IMR-90 (cell line): ENCODE measurements around the gene CACNA1I. TPM values are rescaled to one million over a fixed set of nuclear protein-coding genes. Genes with fewer than 3 reads are reported as not detected.

Source experiments
- ATAC-seq: fragments of 200-7000 bp; cut with Tn5 transposase; 2 replicates; pipeline ENCODE4 v1.9.1; 2020; ENCODE audit warnings: low read depth, mild to moderate bottlenecking, moderate library complexity
- BruUV-seq: library from RNA; stranded (reverse); fragments of 400-500 nt; replicated peaks from 2 replicates; lab custom pipeline; 2021; lab: Mats Ljungman, UMichigan
- CTCF ChIA-PET: fragments of 300-600 bp; formaldehyde crosslinking; extraction: SDS; loops from one replicate; lab custom pipeline; 2021; ENCODE audit warnings: antibody characterized with exemption; lab: Yijun Ruan, JAX
- POLR2A ChIA-PET: fragments of 300-600 bp; sonication (Branson Sonifier 250); formaldehyde crosslinking; loops from one replicate; lab custom pipeline; 2022; ENCODE audit warnings: antibody characterized with exemption; ENCODE audit not compliant: unreplicated experiment; lab: Charles Lee
- DNase-seq: peaks from one replicate; pipeline ENCODE4 v3.0.0; 2013
- H2AFZ ChIP-seq: replicated peaks from 2 replicates; pipeline ENCODE3; 2013; ENCODE audit warnings: low read length, mild to moderate bottlenecking; ENCODE audit not compliant: poor library complexity
- H2AK5ac ChIP-seq: 2 replicates; pipeline ENCODE4 v1.6.1; 2013; ENCODE audit warnings: low read depth, low read length, inconsistent platforms
- H2AK9ac ChIP-seq: replicated peaks from 2 replicates; pipeline ENCODE3; 2013; ENCODE audit warnings: mild to moderate bottlenecking, low read depth, low read length, moderate library complexity; ENCODE audit not compliant: poor library complexity
- H2BK120ac ChIP-seq: 2 replicates; pipeline ENCODE4 v1.6.1; 2013; ENCODE audit warnings: low read depth, low read length, inconsistent platforms
- H2BK15ac ChIP-seq: 3 replicates; pipeline ENCODE4 v1.6.1; 2013; ENCODE audit warnings: low read depth, low read length, inconsistent platforms
- H2BK20ac ChIP-seq: 2 replicates; pipeline ENCODE4 v1.6.1; 2013; ENCODE audit warnings: low read depth, mild to moderate bottlenecking, inconsistent platforms, low read length, moderate library complexity
- H2BK5ac ChIP-seq: 2 replicates; pipeline ENCODE4 v1.6.1; 2013; ENCODE audit warnings: mild to moderate bottlenecking, low read depth, low read length, inconsistent platforms; ENCODE audit not compliant: poor library complexity, severe bottlenecking
- H3K14ac ChIP-seq: replicated peaks from 2 replicates; pipeline ENCODE4 v1.6.1; 2013; ENCODE audit warnings: low read depth, low read length, inconsistent platforms
- H3K18ac ChIP-seq: 2 replicates; pipeline ENCODE4 v1.6.1; 2013; ENCODE audit warnings: low read depth, low read length, control low read depth
- H3K23ac ChIP-seq: 2 replicates; pipeline ENCODE4 v1.6.1; 2013; ENCODE audit warnings: low read depth, low read length, inconsistent platforms
- H3K27ac ChIP-seq: 2 replicates; pipeline ENCODE4 v1.5.1; 2013; ENCODE audit warnings: mild to moderate bottlenecking, control low read depth, low read length; ENCODE audit not compliant: insufficient read depth
- H3K27me3 ChIP-seq: 2 replicates; pipeline ENCODE4 v1.6.1; 2013; ENCODE audit warnings: low read length; ENCODE audit not compliant: control insufficient read depth, insufficient read depth
- H3K36me3 ChIP-seq: 2 replicates; pipeline ENCODE4 v1.6.1; 2013; ENCODE audit warnings: low read length, mixed read lengths; ENCODE audit not compliant: control insufficient read depth, insufficient read depth
- H3K4ac ChIP-seq: 2 replicates; pipeline ENCODE4 v1.6.1; 2013; ENCODE audit warnings: low read depth, low read length, inconsistent platforms
- H3K4me1 ChIP-seq: 2 replicates; pipeline ENCODE4 v1.6.1; 2013; ENCODE audit warnings: low read length, mixed read lengths; ENCODE audit not compliant: control insufficient read depth, insufficient read depth
- H3K4me2 ChIP-seq: 2 replicates; pipeline ENCODE4 v1.6.1; 2013; ENCODE audit warnings: low read depth, mild to moderate bottlenecking, control low read depth, low read length, moderate library complexity
- H3K4me3 ChIP-seq: 2 replicates; pipeline ENCODE4 v1.5.1; 2013; ENCODE audit warnings: low read depth, mild to moderate bottlenecking, control low read depth, low read length, moderate library complexity; ENCODE audit not compliant: insufficient read depth
- H3K56ac ChIP-seq: 2 replicates; pipeline ENCODE4 v1.6.1; 2013; ENCODE audit warnings: low read length, inconsistent platforms; ENCODE audit not compliant: insufficient read depth; ENCODE audit errors: extremely low read depth
- H3K79me1 ChIP-seq, 2 experiments: 2 replicates each; pipeline ENCODE4 v1.6.1; 2013; ENCODE audit warnings: low read length in 2 of 2, inconsistent platforms in 1 of 2, low read depth in 1 of 2
- H3K9ac ChIP-seq: 2 replicates; pipeline ENCODE4 v1.6.1; 2013; ENCODE audit warnings: low read depth, low read length, control low read depth
- H3K9me1 ChIP-seq: 2 replicates; pipeline ENCODE4 v1.6.1; 2013; ENCODE audit warnings: low read length, inconsistent platforms; ENCODE audit not compliant: insufficient read depth
- H3K9me3 ChIP-seq: 2 replicates; pipeline ENCODE4 v1.6.1; 2013; ENCODE audit warnings: low read length; ENCODE audit not compliant: control insufficient read depth, insufficient read depth
- H4K20me1 ChIP-seq: 2 replicates; pipeline ENCODE4 v1.6.1; 2013; ENCODE audit warnings: low read length, inconsistent platforms; ENCODE audit not compliant: insufficient read depth
- H4K5ac ChIP-seq: 2 replicates; pipeline ENCODE4 v1.6.1; 2013; ENCODE audit warnings: mild to moderate bottlenecking, low read depth, low read length, control low read depth
- H4K8ac ChIP-seq, 2 experiments: 2 replicates each; pipeline ENCODE4 v1.6.1; 2013; ENCODE audit warnings: low read depth in 2 of 2, low read length in 2 of 2, control low read depth in 1 of 2, inconsistent platforms in 1 of 2
- H4K91ac ChIP-seq: 2 replicates; pipeline ENCODE4 v1.6.1; 2013; ENCODE audit warnings: low read depth, low read length, inconsistent platforms; ENCODE audit not compliant: insufficient read depth
- BHLHE40 ChIP-seq: fragments of 150-350 bp; IDR thresholded peaks from 2 replicates; pipeline ENCODE4 v1.6.1; 2016; ENCODE audit warnings: mild to moderate bottlenecking, low read depth, low read length
- CEBPB ChIP-seq: IDR thresholded peaks from 2 replicates; pipeline ENCODE4 v1.6.1; 2012; ENCODE audit warnings: low read depth, low read length, improper control_type of control experiment
- CHD1 ChIP-seq: IDR thresholded peaks from 2 replicates; pipeline ENCODE4 v1.6.1; 2012; ENCODE audit warnings: low read depth, low read length, improper control_type of control experiment
- FOS ChIP-seq: fragments of 150-350 bp; IDR thresholded peaks from 2 replicates; pipeline ENCODE4 v1.6.1; 2016; ENCODE audit warnings: low read depth, low read length
- MXI1 ChIP-seq: IDR thresholded peaks from 2 replicates; pipeline ENCODE4 v1.6.1; 2012; ENCODE audit warnings: low read depth, mild to moderate bottlenecking, low read length, moderate library complexity, borderline replicate concordance
- NFE2L2 ChIP-seq: fragments of 150-350 bp; IDR thresholded peaks from 2 replicates; pipeline ENCODE4 v1.6.1; 2016; ENCODE audit warnings: low read depth, mild to moderate bottlenecking, low read length
- POLR2A ChIP-seq: IDR thresholded peaks from 2 replicates; pipeline ENCODE4 v1.6.1; 2012; ENCODE audit warnings: mild to moderate bottlenecking, low read depth, low read length
- RAD21 ChIP-seq: IDR thresholded peaks from 2 replicates; pipeline ENCODE4 v1.6.1; 2012; ENCODE audit warnings: low read length, improper control_type of control experiment
- RCOR1 ChIP-seq: IDR thresholded peaks from 2 replicates; pipeline ENCODE4 v1.6.1; 2012; ENCODE audit warnings: mild to moderate bottlenecking, low read length, improper control_type of control experiment; ENCODE audit not compliant: insufficient replicate concordance
- WGBS, 2 experiments: methylation state at CpG; one replicate each; pipeline versions ENCODE4 v1.1.5 to v1.1.7; 2013; ENCODE audit warnings: missing lambda C conversion rate in 2 of 2; ENCODE audit not compliant: insufficient read length in 1 of 2; ENCODE audit errors: extremely low coverage in 2 of 2; 5-methylcytosine and 5-hydroxymethylcytosine counted together
- dilution Hi-C: fragments of 300-500 bp; cut with HindIII; formaldehyde crosslinking; loops from one replicate; pipeline ENCODE4 v1.14.3; 2018; ENCODE audit warnings: low sequenced_read_pairs; ENCODE audit not compliant: unreplicated experiment
- in situ Hi-C: fragments of 300-500 bp; cut with MboI; formaldehyde crosslinking; loops from 3 replicates; pipeline ENCODE4 v1.14.3; 2019; ENCODE audit warnings: low sequenced_read_pairs, inconsistent platforms, mixed read lengths
- intact Hi-C: fragments of 100-400 bp; cut with micrococcal nuclease; formaldehyde crosslinking; loops from 2 replicates; pipeline ENCODE4 v1.10.0; 2022
- polyA plus RNA-seq, 3 experiments: library from polyadenylated mRNA; depleted of rRNA; stranded (reverse); fragments of >200 nt; gene quantifications; 2 replicates each; pipeline ENCODE4 v1.2.3, GENCODE V29; 2012; ENCODE audit warnings: low replicate concordance in 1 of 3
- total RNA-seq: library from RNA; depleted of rRNA; stranded (reverse); fragments of >200 nt; gene quantifications from 2 replicates; pipeline ENCODE4 v1.2.3, GENCODE V29; 2012
- TF ChIP-seq, protein P1 (sequence below): conservative IDR thresholded peaks from 2 replicates; pipeline ENCODE4 v1.5.1; 2012; ENCODE audit warnings: mild to moderate bottlenecking, low read depth, low read length, improper control_type of control experiment
- TF ChIP-seq, protein P2 (sequence below): fragments of 150-350 bp; IDR thresholded peaks from 2 replicates; pipeline ENCODE4 v1.6.1; 2017; ENCODE audit warnings: mild to moderate bottlenecking, antibody characterized with exemption, low read length, low read depth

CACNA1I gene
- total and polyA plus RNA-seq, 2 of the 4 experiments (the other 2 are of a cell fraction): under 0.01 to 0.02 TPM

DNA sequence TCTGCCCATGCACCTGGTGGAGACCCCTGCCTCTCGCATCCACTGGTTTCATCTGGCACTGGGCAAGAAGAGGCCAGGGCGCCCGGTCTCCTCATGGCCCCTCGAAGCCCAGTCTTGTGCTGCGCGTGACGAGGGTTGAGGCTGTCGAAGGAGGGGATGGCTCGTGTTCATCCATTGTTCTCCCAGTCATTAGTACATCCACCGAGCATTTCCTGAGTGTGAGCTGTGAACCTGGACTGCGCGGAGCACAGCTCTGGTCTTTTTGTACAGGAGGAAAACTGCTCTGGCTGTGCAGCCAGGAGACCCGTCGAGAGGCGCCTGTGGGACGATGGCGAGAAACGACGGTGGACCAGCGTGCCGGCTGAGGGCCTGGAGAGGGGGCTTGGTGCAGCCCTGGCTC lies 6.8 kb downstream of the CACNA1I start:
- Histone ChIP-seq H3K4me2 (no peak overlapping the region), H2BK15ac (no peak overlapping the region)
- intact Hi-C loops: no loop called here

More for the DNA sequence above, 6.8 kb downstream of the CACNA1I start:
- Histone ChIP-seq H4K20me1 (peaks cover 3% of the 10 kb centered on the region; the same call in 1 of the 2 replicates), H2AK5ac (no peak overlapping the region), H3K4me1 (peaks cover 7% of the 10 kb centered on the region), H3K4ac (no peak overlapping the region), H3K9me3 (peaks cover 3% of the 10 kb centered on the region; the same call in 1 of the 2 replicates), H2BK20ac (no peak overlapping the region), H2BK5ac (no peak overlapping the region), H3K23ac (no peak overlapping the region), H2BK120ac (no peak overlapping the region), H3K56ac (no peak overlapping the region), H3K18ac (no peak overlapping the region), H4K8ac (no peak overlapping the region), H2AK9ac (no peak overlapping the region), H3K27ac (no peak overlapping the region), H2AFZ (no peak overlapping the region), H4K5ac (no peak overlapping the region), H3K79me1 (no peaks in the 10 kb centered on the region), H4K91ac (no peak overlapping the region), H3K14ac (no peak overlapping the region), H3K4me3 (no peak overlapping the region), H3K36me3 (no peaks in the 10 kb centered on the region), H3K9me1 (peaks cover 15% of the 10 kb centered on the region), H3K9ac (no peak overlapping the region), H3K27me3 (peaks cover 35% of the 10 kb centered on the region)
- ChIA-PET CTCF (no interaction called here), POLR2A (no interaction called here)
- DNase-seq (no peak), ATAC-seq (no peak)
- dilution Hi-C loops: no loop called here
- 89% methylated on average over 14 of the region's 21 CpGs; no CpG with 5 or more reads in 1 of the 2 experiments for WGBS, 2 experiments
- in situ Hi-C loops: no loop called here
- TF ChIP-seq RCOR1 (no peak), MXI1 (no peak), POLR2A (no peak), NFE2L2 (no peak), RAD21 (no peak), CHD1 (no peak), BHLHE40 (no peak), CEBPB (no peak), FOS (no peak)
- TF ChIP-seq, protein P1, sequence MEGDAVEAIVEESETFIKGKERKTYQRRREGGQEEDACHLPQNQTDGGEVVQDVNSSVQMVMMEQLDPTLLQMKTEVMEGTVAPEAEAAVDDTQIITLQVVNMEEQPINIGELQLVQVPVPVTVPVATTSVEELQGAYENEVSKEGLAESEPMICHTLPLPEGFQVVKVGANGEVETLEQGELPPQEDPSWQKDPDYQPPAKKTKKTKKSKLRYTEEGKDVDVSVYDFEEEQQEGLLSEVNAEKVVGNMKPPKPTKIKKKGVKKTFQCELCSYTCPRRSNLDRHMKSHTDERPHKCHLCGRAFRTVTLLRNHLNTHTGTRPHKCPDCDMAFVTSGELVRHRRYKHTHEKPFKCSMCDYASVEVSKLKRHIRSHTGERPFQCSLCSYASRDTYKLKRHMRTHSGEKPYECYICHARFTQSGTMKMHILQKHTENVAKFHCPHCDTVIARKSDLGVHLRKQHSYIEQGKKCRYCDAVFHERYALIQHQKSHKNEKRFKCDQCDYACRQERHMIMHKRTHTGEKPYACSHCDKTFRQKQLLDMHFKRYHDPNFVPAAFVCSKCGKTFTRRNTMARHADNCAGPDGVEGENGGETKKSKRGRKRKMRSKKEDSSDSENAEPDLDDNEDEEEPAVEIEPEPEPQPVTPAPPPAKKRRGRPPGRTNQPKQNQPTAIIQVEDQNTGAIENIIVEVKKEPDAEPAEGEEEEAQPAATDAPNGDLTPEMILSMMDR: no peak
- TF ChIP-seq, protein P2, sequence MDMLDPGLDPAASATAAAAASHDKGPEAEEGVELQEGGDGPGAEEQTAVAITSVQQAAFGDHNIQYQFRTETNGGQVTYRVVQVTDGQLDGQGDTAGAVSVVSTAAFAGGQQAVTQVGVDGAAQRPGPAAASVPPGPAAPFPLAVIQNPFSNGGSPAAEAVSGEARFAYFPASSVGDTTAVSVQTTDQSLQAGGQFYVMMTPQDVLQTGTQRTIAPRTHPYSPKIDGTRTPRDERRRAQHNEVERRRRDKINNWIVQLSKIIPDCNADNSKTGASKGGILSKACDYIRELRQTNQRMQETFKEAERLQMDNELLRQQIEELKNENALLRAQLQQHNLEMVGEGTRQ: no peak
- BruUV-seq: no TSS peak
